A673 (cell line): ENCODE data around the gene SAMD14.

Experiments used
- CTCF ChIP-seq: fragments of 300-800, 200-600 bp; sonication (generic); conservative IDR thresholded peaks from 2 replicates; pipeline ENCODE4 v1.5.1; 2017; ENCODE audit warnings: low read depth, mild to moderate bottlenecking, antibody characterized with exemption, low read length, moderate library complexity, mixed read lengths
- EZH2 ChIP-seq: fragments of 200-600 bp; sonication (generic); IDR thresholded peaks from 2 replicates; pipeline ENCODE4 v1.6.1; 2017; ENCODE audit warnings: borderline replicate concordance, low read depth, mild to moderate bottlenecking, mixed read lengths, antibody characterized with exemption, low read length; ENCODE audit not compliant: poor library complexity, severe bottlenecking

- TF ChIP-seq CTCF (no peak), EZH2 (no peak)
Measured at GRCh38 chr17:50162466-50163254, 32.7 kb upstream of the SAMD14 start.
